NCI-H446 treated with DMSO at 0.1 percent for 48 hours (cell line): Measurements from ENCODE around the gene ASCC1.

Source experiments
- DNase-seq: peaks from one replicate; lab custom pipeline; 2025; lab: John Stamatoyannopoulos, UW

The ASCC1 gene

DNA sequence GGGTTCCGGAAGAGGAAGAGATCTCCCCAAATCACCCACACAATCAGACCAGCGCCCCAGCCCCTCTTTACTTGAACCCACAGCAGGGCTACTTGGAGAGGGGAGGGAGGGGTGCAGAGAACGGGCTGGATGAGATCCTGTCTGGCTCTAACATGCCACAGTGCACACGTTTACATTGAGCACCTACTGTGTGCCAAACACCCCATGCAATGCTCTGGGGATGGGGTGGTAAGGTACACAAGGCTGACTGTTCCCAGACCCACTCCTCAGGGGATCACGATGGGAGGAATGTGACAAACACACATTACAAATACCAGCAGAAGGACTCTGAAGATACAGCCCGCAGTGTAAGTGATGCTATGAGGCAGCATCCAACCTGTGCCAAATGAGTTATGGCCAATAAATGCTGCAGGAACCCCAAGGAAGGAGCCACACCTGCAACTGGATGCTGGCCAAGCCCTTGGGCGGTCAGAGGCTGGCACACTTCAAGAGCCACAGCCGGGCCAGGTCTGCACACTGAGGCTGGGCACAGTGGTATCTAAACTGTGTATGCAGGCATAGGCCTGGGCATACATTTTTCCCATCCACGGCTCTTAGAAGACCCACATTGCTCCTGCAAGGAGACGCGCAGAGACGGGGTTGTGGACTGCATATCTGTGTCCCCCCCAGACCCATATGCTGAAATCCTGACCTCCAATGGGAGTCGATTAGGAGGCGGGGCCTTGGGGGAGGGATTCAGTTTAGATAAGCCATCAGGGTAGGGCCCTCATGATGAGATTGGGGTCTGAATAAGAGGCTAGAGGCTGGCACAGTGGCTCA is 134.1 kb downstream of the ASCC1 start:
- DNase-seq, result no peak

DNA sequence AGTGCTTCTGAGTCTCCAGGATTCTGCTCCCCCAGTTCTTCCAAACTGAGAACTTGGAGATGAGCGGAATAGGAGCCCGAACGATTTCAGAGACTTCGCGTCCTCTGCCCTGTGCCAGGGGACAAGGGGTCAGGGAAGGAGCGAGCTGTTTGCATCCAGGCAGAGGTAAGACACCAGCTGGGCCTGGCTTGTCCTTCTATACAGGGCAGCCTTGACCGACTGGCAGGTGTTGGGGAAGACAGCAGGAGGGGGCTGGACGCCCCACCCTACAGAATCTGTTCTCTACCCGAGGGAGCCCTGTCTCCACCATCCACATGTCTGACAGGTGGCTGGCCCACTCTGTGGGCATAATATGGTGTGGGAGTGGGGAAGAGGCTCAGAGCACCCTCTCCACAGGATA is 134.9 kb downstream of the ASCC1 start:
- DNase-seq, result no peak

DNA sequence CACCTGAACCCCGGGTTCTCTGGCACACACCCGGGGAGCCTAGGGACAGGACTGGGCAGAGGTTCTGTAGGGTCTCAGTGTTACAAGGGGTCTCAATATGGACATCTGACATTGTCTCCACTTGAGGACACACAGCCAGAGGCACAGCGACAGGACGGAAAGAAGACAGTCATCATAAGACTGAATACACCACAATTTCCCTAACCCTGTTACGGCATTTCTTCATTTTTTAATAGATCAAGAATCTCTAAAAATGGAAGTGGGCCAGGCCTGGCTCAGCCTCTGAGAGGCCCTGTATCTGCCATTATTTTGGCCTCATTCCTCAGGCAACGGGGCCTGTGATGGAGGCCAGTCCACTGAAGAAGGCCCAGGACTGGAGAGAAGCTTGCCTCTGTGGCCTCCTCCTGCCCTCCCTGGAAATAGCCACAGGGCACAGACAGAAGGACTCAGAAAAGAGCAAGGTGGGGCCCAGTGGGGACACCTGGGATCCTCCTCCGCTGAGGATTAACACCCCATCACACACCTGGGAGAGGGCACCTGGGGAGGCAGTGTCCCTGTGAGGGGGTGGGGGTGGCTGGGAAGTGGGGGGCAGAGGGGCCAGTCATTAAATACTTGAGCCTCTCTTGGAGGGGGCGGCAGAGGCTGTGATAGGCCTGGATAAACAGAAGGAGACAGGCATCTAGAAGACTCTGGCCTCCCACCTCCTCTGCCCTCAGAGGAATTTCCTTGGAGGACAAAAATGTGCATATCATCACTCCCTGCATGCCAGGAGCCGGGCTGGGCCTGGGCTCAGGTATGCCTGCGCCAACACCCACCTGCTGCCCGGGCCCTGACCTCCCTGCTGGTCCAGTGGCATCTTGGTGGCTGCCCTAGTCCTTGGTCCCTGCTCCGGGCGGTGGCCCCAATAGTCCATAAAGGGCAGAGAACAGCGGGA is 135.8 kb downstream of the ASCC1 start:
- no peak for DNase-seq

DNA sequence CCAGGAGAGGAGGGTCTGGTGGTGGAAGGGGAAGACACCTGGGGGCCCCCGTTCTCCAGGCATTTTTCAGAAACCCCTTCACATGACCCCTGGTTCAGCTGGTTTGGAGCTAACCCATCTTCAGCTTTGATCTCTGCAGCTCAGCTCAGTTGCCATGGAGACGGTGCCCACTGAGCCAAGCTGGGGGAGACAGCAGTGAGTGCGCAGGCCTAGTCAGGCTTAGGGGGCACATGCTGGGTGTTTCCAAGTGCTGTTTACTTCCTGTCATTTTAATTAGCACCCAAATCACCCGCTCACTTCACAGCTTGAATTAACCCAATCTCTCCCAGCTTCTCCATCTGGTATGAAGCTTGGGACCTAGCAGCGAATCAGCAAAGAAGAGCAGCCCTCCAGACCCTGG is 136.7 kb downstream of the ASCC1 start:
- no peak for DNase-seq

DNA sequence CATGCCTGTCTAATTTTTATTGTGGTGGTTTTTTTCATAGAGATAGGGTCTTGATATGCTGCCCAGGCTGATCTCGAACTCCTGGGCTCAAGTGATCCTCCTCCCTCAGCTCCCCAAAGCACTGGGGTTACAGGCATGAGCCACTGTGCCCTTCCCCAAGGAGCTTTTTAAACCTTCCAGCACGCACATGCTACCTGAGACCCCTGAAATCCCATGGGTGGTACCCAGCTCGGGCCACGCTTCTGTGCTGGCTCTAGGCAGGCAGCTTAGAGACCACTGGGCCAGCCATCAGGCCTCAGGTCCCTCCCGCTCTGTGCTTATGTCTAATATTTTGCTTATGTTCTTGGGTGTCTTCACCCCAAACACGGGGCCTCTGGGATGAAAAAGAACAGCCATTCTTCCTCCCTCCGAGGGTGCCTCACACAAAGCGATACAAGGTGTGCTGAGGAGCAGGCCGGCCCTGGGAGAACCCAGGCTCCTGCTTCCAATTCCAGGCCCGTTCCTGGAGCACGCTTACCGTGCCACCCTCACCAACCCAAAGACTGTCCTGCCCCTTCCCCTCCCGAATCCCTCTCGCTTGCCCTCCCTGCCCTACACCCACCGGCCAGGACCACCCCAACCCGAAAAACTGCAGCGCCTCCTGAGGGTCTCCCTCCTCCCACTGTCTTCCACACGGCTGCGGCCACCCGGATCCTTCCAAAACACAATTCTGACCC is 138.6 kb downstream of the ASCC1 start:
- no peak for DNase-seq

DNA sequence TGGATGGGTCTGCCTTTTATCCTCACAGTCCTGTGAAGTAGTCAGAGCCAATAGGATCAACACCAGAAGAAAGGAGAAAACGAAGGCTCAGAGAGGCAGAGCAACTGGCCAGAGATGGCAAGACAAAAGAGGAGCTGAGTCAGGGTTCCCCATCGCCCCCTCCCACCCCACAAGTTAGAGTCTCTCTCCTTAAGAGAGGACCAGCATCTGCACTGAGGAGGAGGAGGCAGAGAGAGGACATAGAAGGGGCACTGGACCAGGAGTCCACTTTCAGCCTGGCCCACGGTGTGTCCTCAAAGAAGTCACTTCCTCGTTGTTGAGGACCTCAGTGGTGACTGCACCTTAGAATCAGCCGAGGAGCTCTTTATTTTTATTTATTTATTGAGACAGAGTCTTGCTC is 139.3 kb downstream of the ASCC1 start:
- DNase-seq, result no peak

DNA sequence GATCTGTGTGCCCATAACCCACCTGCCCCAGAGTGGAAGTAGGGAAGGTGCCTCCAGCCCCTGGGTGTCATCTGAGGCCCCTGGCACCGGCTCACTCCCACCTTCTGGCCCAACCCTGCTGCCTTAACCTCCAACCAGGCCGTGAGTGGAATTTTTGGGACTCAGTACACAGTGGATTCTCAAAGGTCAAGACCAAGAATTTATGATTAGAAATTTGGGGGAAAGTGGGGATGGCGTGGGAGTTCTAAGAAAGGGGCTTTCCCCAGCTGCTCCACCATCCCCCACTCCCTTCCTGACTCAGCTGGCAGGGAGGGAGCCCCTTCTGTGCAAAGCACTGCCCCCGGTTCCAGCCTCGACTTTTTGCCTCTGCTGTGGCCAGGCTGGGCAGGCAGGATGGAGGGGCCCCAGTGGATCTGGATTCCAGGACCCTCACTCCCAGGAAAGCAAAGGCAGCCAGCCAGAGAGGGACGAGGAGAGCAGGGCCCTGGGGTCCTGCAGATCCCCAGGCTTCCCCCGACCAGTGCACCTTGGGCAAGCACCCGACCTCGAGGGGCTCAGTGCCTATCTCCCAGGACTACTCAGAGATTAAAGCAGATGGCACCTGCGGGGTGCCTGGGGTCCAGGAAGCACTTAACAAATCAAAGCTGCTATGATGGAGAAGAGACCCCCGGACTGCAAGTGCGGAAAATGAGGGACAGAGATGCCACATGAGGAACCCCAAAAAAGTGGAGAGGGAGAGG is 140.5 kb downstream of the ASCC1 start:
- DNase-seq, result no peak

DNA sequence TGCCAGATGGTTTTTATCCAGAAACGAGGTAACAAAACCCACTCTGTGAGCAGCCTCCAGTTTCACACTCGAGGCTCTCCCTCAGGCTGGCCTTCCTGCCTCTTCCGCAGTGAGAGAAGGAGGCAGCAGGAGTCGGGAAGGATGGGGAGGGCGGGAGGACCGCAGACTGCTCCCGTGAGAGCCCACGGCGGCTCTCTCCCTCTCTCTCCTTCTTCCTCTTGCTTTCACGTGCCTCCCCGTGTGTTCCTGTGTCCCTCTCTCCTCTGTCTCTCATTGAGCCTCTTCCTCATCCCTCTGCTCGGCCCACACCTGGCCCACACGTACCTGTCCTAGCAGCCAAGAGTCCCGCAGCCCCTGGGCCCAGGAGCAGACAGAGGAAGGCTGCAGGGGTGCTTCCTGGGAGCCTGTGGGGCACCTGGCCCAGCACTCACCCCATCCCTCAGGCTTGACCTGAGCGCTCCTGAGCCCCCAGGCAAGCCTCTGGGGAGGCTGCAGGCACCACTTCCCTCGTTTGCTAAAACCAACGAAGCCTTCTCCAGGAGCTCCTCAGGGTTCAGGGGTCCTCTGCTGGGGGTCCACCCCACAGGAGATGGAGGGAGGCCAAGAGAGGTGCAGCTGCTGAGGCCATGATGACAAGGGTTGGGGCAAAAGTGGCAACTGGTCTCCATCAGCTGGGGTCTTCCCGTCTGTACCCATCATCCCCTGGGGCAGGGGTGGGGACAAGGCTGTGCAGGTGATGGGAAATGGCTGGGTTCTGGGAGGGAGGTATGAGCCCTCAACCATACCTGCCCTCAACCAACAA is 141.3 kb downstream of the ASCC1 start:
- DNase-seq, result no peak

DNA sequence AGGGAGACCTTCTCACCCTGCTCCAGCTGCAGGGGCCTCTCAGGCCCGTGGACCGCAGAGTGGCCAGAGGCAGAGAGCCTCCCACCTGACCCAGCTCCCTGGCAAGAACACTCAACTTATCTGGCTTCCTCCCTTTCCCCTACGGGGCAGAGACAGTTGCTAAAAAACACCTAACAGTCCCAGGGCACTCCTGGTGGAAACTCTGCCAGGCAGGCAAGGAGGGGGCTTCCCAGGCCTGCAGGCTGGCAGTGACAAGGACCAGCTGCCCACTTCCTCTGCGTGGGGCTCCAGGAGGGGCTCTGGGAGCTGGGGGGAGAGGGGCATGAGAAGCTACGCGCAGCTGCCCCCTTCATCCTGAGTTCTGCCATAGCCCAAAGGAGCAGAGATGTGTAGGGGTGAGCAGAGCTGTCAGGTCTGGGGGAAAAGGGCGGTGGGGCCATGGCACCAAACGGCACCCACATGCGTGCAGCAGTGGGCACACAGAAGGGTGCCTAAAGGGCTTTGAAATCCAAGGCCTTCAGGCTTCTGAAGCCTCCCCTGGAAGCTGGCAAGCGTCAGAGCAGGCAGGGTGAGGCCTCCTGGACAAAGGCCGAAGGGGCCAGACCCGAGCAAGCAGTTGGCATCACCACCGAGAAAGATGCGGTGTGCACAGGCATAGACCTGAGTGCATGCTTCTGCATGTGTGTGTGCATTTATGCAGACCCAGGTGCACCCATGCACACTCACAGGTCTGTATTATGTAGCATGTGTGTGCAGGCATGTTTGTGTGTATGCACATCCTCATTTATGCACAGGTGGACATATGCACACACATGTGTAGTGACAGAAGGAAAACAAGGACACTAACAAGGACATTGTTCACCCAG is 142.1 kb downstream of the ASCC1 start:
- DNase-seq, result no peak

DNA sequence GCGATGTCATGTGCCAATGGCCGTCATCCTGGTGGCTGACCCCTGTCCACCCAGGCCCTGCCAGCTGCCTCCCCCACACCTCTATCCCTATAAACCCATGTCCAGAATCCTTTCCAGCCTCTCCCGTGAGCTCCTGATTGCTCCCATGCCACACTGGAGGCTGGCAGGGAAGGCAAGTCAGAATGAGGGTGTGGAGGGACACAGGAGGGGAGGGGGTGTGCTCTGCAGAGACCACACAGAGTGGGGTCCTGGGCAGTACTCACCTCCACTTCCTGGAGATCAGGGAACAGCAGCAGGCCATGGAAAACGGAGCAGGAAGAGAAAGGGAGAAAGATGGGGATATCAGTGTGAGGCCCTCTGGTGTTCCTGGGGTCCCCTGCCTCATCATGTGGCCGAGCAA is 143.4 kb downstream of the ASCC1 start:
- DNase-seq, result no peak

DNA sequence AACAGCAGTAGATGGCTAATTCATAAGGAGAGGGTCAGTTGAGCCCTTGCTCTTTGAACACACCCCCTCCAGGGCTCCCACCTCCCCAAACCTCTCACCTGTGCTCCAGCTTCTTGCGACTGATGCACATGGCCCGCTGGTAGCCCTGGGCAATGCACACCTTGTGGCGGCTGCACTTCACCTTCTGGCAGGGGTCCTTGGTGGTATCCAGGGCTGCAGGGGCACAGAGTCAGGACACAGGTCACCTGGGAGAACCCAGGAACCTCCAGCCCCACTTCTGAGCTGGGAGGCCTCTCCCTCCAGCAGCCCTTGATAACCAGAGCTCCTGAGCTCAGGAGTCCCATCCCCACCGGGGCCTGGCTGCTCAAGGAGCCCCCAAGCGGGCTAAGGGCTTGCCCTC is 144.0 kb downstream of the ASCC1 start:
- no peak for DNase-seq

DNA sequence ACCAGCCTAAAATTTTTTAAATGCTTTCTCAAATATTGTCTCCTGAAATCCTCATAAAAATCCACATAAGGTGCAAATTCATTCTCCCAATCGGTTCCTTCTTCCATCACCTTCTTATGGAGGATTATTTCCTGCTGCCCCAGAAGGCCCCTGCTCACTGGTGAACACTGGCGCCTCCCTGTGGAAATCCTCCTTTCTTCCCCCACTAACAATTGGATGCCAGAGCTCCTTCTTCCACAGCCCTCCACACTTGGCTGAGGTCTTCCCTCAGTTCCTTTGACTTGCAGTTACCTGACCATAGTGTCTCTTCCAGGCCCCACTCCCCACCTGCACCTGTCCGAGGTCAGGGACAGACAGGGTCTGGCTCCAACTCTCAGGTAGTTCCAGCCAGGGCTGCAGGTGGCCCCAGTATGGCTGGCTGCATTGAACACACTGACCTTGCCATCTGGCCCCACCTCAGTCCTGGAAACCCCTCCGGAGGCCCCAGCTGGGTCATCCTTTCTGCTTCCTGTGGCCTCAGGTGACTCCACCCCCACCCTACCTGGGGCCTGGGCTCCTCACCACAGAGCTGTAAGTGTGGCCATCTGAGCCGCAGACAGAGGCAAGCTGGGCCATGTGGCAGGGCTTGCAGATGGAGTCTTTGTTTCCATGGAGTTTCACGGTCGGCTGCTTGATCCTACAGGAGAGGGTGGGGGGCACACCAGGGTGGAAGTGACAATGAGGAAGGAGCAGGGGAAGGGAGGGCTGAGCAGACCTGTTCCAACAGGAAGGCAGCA is 146.1 kb downstream of the ASCC1 start:
- DNase-seq, result no peak

DNA sequence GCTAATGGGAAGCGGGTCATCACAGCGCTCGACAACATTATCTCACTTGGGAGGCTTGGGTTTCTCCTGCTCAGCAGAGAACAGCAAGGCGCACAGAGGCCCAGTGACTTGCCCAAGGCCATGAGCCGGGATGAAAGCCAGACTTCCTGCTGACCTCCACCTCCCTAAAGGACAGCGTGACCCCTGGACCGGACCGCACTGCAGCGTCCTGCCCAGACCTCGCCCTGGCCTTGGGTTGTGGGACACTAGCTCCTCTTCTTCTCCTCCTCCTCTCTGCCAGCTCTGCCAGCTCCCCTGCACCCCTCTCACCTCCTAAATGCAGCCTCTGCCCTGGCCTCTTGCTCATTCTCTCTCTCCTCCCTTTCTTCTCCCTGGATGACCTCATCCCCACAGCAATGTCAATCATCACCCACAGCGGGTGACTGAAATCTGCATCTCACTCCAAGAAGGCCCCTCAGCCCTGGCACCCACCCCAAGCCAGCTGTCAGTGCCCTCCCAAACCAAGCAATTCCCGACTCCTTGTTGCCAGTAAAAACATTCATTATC is 147.1 kb downstream of the ASCC1 start:
- DNase-seq, result peak; percentile 64

DNA sequence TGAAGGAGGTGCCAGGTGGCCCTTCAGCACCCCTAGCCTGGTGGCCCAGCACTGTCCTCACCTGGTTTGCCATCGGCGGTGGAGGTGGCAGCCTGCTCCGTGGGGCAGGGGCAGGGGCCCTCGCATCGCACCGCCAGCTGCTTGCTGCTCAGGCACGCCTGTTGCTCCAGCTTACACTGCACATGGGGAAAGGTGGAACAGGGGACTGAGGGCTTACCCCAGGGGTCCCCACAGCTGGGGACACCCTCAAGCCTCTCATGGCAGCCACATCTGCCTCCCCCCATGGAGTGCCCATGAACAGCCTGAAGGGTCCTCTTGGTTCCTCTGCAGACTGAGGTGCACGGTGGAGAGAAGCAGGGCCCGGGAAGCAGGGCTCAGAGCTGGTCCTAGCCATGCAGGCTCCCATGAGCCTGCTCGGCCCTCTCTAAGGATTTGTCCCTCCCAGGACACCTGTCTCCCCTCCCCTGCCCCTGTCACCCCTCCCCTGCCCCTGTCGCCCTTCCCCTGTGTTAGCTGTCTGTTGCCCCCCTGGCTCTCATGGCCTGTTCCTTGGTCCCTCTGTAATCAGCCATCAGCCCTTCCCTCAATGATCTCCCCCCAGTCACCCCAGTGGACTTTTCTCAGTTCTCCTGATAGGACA is 147.8 kb downstream of the ASCC1 start:
- no peak for DNase-seq

DNA sequence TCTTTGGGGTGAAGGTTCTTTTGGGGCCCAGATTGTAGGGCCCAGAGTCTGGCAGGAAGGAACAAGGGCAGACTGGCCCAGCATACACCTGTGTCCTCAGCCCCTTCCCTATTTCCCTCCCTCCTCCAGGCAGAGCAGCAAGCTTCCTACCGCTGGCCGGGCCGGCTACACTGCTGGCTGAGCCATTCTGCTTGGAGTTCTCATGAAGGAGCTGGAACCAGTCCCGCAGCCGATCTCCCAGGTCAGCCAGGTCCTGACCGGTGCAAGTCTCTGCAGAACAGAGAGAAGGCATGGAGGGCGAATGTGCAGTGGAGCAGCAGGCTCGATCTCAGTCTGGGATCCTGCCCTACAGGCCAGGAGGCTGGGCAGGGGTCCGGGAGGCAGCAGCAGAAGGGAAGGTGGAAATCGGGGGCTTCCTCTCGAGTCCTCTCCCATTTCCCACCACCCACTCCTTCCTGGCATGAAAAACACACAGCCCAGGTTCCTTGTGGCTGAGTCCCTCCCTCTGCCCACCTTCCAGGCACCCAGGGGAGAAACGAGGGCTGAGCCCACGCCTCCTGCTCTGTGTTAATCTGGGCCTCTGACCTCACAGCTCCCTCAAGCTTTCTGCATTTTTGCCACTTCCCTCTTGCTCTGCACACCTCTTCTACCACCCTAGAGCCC is 148.5 kb downstream of the ASCC1 start:
- no peak for DNase-seq

DNA sequence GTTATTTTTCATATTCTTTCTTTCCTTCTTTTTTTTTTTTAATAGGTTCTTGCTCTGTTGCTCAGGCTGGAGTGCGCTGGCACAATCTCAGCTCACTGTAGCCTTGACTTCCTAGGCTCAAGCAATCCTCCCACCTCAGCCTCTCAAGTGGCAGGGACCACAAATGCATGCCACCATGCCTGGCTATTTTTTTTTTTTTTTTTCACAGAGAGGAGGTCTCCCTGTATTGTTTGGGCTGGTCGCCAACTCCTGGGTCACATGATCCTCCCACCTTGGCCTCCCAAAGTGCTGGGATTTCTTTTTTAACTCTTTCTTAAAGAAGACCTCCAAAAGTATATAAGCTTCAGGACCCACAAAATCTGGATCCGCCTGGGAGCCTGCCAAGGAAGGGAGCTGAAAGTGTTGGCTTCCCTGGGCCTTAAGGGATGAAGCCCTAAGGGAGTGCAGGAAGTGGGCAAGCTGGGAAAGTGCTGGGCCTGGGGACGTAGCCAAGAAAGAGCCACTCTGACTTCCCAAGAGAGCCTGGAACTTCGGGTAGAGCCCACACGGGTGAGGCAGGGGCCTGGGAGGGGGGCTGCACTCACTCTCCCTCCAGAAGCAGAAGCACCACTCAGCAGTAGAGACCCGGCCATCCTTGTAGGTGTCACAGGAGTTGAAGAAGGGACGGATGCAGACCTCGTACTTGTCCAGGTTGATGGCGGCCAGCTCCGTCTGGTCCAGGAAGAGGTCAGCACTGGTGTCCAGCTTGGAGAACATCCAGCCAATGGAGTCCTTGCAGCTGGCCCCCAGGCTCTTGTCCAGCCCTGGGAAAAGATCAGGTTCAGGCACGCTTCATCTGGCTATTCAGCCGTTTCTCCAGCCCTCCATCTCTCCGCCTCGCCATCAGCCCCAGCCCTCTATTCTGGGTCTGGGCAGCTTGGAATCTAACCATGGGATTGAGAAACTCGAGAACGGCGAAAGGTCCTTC is 149.5 kb downstream of the ASCC1 start:
- no peak for DNase-seq
